Uterus (tissue), 4 donors: ENCODE data around the gene AK1. TPM values are rescaled to one million over a fixed set of nuclear protein-coding genes. Genes with fewer than 3 reads are reported as not detected.

Experiments used
- DNase-seq, 2 donors: peaks; one replicate each; pipeline ENCODE4 v3.0.0-alpha.2; 2019 to 2020
- H3K27ac ChIP-seq, 2 donors: fragments of 200-600 bp; sonication (generic); 1 replicate in 1 of 2; 2 replicates in 1 of 2; pipeline ENCODE4 v1.5.1; 2016 to 2018
- H3K27me3 ChIP-seq, 2 donors: fragments of 200-600 bp; sonication (generic); one replicate each; pipeline ENCODE4 v1.5.1; 2018 to 2019; ENCODE audit warnings: control low read depth in 1 of 2
- H3K36me3 ChIP-seq, 2 donors: fragments of 200-600 bp; sonication (generic); one replicate each; pipeline ENCODE4 v1.5.1; 2019; ENCODE audit warnings: control low read depth in 1 of 2
- H3K4me1 ChIP-seq, 2 donors: fragments of 200-600 bp; sonication (generic); one replicate each; pipeline ENCODE4 v1.5.1; 2018 to 2019; ENCODE audit warnings: control low read depth in 1 of 2
- H3K4me3 ChIP-seq, 2 donors: fragments of 200-600 bp; sonication (generic); 1 replicate in 1 of 2; 2 replicates in 1 of 2; pipeline ENCODE4 v1.5.1; 2018 to 2019; ENCODE audit warnings: mild to moderate bottlenecking in 1 of 2
- H3K9me3 ChIP-seq, 2 donors: fragments of 200-600 bp; sonication (generic); one replicate each; pipeline ENCODE4 v1.5.1; 2019; ENCODE audit warnings: control low read depth in 1 of 2
- CTCF ChIP-seq, 4 experiments: fragments of 200-600 bp in 2 of 4; fragments of 450-650 bp in 2 of 4; sonication (generic) in 2 of 4; IDR thresholded peaks; one replicate each; pipeline ENCODE4 v1.5.1; 2016 to 2019; ENCODE audit warnings: antibody characterized with exemption in 4 of 4, mild to moderate bottlenecking in 2 of 4, moderate library complexity in 1 of 4
- POLR2A ChIP-seq, 2 donors: fragments of 450-650 bp; IDR thresholded peaks; one replicate each; pipeline ENCODE4 v1.6.1; 2016; ENCODE audit warnings: antibody characterized with exemption in 2 of 2, mild to moderate bottlenecking in 1 of 2, moderate library complexity in 1 of 2
- intact Hi-C: fragments of 100-400 bp; cut with DNase I; formaldehyde crosslinking; loops from one replicate; pipeline ENCODE4 v1.15.1; 2023; ENCODE audit warnings: low total_unique reads
- total RNA-seq, 4 donors: library from RNA; depleted of rRNA in 3 of 4; stranded (reverse); fragments of >200 nt in 3 of 4; gene quantifications; one replicate each; pipeline versions ENCODE4 v1.1.0 to v1.2.4, GENCODE V29; 2014 to 2023
- donor health status: DM: yes; HTN: yes; CAD: no.

Gene AK1
- total RNA-seq, 4 donors from 2014 or later = 6.1 to 54.3 (median 15.7) TPM

GRCh38 chr9:127826253-127826913 lies 51.1 kb downstream of the AK1 start:
- DNase-seq = no peak
- Histone ChIP-seq H3K9me3 (no peaks in the 10 kb centered on the region), H3K27me3 (no peaks in the 10 kb centered on the region), H3K4me1 (peaks cover 16 to 17% of the 10 kb centered on the region in 2 donors), H3K36me3 (no peaks in the 10 kb centered on the region), H3K4me3 (no peak overlapping the region), H3K27ac (peak overlapping the region; percentile 88 to 96)
- TF ChIP-seq POLR2A (IDR thresholded peaks at IDR 0.05) = no peak
- no peak for TF ChIP-seq CTCF (IDR thresholded peaks at IDR 0.05)
- intact Hi-C loops = no loop called here

GRCh38 chr9:127825319-127826051 lies 52.0 kb downstream of the AK1 start:
- H3K36me3 ChIP-seq = no peaks in the 10 kb centered on the region
- no peaks in the 10 kb centered on the region for H3K27me3 ChIP-seq
- TF ChIP-seq CTCF (IDR thresholded peaks at IDR 0.05) (peak in 1 of 4 experiments; percentile 33), POLR2A (IDR thresholded peaks at IDR 0.05) (no peak)
- H3K4me3 ChIP-seq = no peak overlapping the region
- intact Hi-C loops = no loop called here
- no peaks in the 10 kb centered on the region for H3K9me3 ChIP-seq
- peak overlapping the region; percentile 88 to 96 for H3K27ac ChIP-seq
- H3K4me1 ChIP-seq = peaks cover 16 to 17% of the 10 kb centered on the region in 2 donors
- no peak for DNase-seq

- DNase-seq = no peak
- H3K27me3 ChIP-seq = no peaks in the 10 kb centered on the region
- TF ChIP-seq POLR2A (IDR thresholded peaks at IDR 0.05) = no peak
- TF ChIP-seq CTCF (IDR thresholded peaks at IDR 0.05) = no peak
- peaks cover 0 to 10% of the 10 kb centered on the region in 2 donors for H3K4me1 ChIP-seq
- no peak overlapping the region for H3K4me3 ChIP-seq
- H3K27ac ChIP-seq = peak overlapping the region; percentile 3 to 44
- H3K9me3 ChIP-seq = no peaks in the 10 kb centered on the region
- intact Hi-C loops = no loop called here
- no peaks in the 10 kb centered on the region for H3K36me3 ChIP-seq
Measured at GRCh38 chr9:127822108-127822507, 55.4 kb downstream of the AK1 start.

- Histone ChIP-seq H3K9me3 (no peaks in the 10 kb centered on the region), H3K4me1 (no peaks in the 10 kb centered on the region), H3K4me3 (no peak overlapping the region), H3K27ac (no peak overlapping the region), H3K36me3 (no peaks in the 10 kb centered on the region), H3K27me3 (no peaks in the 10 kb centered on the region)
- no peak for TF ChIP-seq POLR2A (IDR thresholded peaks at IDR 0.05)
- no peak for TF ChIP-seq CTCF (IDR thresholded peaks at IDR 0.05)
- no peak for DNase-seq
- intact Hi-C loops = no loop called here
Measured at GRCh38 chr9:127818574-127818973, 58.9 kb downstream of the AK1 start.

- TF ChIP-seq POLR2A (IDR thresholded peaks at IDR 0.05) = no peak
- TF ChIP-seq CTCF (IDR thresholded peaks at IDR 0.05) = no peak
- H3K4me3 ChIP-seq = no peak overlapping the region
- H3K27ac ChIP-seq = no peak overlapping the region
- H3K36me3 ChIP-seq = no peaks in the 10 kb centered on the region
- intact Hi-C loops = no loop called here
- no peak for DNase-seq
- no peaks in the 10 kb centered on the region for H3K27me3 ChIP-seq
- no peaks in the 10 kb centered on the region for H3K4me1 ChIP-seq
- no peaks in the 10 kb centered on the region for H3K9me3 ChIP-seq
Measured at GRCh38 chr9:127817881-127818434, 59.5 kb downstream of the AK1 start.
